GM12874 (cell line): ENCODE data around the gene TDRD3.

Experiments used
- TF ChIP-seq, protein P1 (sequence below): IDR thresholded peaks from 2 replicates; pipeline ENCODE4 v1.5.1; 2011; ENCODE audit warnings: low read depth, mild to moderate bottlenecking, control low read depth, low read length, moderate library complexity; ENCODE audit not compliant: insufficient read depth

The TDRD3 gene

DNA sequence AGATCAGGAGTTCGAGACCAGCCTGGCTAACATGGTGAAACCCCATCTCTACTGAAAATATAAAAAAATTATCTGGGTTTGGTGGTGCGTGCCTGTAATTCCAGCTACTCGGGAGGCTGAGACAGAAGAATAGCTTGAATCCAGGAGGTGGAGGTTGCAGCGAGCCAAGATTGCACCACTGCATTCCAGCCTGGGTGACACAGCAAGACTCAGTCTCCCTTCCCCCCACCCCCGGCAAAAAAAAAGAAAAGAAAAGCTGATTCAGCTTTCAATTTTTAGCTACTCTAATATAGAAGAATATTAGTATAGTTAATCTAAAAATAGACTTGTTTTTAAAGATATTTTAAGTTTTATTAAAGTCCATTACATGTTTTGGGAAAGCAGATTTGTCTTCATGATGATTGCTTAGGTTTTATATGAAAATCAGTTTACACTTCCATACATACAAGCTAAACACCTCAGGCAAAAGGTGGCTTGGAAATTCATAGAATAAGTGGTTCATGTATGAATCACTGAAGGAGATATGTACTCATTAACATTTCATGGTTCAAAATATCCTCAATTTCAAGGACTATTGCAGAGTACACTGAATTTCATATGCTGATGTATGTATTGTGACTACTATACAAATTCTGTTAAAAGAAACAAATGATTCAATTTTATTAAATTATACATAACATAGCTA lies 165.2 kb downstream of the TDRD3 start:
- TF ChIP-seq, protein P1, sequence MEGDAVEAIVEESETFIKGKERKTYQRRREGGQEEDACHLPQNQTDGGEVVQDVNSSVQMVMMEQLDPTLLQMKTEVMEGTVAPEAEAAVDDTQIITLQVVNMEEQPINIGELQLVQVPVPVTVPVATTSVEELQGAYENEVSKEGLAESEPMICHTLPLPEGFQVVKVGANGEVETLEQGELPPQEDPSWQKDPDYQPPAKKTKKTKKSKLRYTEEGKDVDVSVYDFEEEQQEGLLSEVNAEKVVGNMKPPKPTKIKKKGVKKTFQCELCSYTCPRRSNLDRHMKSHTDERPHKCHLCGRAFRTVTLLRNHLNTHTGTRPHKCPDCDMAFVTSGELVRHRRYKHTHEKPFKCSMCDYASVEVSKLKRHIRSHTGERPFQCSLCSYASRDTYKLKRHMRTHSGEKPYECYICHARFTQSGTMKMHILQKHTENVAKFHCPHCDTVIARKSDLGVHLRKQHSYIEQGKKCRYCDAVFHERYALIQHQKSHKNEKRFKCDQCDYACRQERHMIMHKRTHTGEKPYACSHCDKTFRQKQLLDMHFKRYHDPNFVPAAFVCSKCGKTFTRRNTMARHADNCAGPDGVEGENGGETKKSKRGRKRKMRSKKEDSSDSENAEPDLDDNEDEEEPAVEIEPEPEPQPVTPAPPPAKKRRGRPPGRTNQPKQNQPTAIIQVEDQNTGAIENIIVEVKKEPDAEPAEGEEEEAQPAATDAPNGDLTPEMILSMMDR, result no peak

DNA sequence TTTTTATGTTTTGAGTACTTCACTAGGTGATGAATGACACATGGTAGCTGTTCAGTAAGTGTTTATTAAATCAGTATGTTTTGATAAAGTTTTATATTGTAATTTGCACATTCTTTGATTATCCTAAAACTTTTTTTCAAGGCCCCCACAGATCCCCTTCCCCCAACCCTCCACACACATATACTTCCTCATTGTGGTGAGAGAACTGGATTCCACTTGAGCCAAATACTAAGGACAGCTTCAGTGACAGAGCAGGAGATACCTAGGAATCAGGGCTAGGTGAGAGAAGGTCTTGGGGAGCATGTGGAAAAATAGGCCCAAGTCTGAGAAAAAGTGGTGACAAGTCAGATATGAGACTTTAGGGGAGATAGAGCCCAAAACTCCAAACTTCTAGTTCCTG lies 174.6 kb downstream of the TDRD3 start:
- TF ChIP-seq, protein P1, result no peak

DNA sequence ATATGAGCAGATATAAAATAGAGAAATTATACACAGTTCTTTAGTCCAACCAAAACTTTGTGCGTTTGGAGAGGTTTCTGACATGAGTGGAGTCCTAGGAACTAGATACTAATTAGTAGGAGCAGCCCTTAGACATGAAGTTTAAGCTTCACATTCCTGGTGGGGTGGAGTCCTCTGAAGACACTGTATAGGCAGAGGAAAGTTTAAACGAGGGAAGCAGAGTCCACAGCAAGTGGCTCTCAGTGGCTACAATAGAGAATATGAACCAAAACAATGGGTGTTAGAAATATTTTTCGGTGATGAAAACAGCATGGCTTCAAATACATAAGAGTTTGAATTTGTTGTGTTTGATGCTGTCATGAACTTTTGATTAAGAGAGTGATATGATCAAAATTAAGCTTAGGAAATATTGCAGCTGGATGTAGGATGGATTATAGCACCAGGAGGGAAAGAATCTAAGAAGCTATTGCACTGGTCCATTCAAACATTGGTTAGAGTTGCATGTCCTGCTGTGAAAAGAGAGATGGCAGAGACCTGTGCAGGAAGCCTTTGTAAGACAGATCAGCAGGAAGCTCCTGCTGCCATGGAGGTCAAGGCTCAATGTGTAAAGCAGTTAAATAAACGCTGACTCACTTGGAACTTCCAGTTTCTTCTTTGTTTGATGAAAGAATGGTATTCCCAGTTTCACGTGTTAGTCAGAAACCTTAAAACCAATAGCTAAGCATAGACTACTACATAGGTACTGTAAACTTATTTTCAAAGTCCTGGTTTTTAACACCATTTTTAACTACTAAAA lies 175.2 kb downstream of the TDRD3 start:
- TF ChIP-seq, protein P1, result no peak

DNA sequence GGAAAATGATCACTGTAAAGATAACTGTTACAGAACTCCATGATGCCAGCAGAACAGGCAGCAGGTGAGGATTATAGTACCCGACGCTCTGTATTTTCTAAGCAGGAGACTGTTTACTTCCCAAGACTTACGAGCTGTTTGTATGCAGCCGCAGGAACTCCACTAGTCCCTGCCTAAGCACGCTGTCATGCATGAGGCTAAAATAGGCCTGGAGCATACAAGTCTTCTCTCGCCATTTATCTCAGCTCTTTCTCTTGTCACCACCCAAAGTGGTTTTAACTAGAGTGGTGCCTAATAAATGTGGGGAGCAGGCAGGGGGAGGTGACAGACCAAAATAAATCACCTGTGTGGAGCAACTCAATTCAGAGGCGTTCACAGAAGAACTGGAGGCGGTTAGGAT lies 175.8 kb downstream of the TDRD3 start:
- TF ChIP-seq, protein P1, result no peak

DNA sequence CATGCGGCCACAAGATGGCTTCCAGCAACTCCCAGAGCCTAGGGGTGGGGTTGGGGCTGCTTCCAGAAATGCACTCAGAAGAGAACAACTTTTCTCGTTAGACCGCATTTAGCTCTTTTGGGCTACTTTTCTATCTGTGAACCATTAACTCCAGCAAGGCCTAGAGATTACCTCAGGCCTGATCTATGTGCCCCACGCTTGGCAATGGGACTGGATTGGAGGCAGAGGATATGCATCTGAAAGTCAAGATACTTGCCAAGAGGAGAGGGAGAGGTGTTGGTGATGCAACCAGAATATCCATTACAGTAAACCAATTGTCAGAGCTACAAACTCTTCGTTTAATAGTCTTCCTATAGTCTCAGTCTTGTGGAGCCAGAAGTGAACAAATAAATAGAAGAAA lies 177.7 kb downstream of the TDRD3 start:
- TF ChIP-seq, protein P1, result no peak

DNA sequence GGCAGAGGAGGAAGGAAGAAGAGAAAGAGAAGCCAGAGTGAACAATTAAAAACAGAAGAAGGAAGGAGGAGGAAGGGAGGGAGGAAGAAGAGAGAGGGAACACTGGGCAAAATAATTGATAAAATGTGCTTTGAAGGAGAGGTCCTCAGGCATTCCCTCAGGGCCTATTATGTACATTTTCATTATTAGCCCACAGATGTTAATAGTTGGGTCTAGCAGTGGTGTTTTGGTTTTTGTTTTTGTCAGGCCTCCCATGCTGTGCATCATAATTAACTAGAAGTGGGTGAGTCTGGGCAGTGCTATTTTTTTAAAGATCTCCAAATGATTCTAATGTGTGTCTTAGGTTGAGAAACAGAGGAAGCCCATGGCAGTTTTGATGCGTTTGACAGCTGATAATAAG lies 178.1 kb downstream of the TDRD3 start:
- TF ChIP-seq, protein P1, result no peak

DNA sequence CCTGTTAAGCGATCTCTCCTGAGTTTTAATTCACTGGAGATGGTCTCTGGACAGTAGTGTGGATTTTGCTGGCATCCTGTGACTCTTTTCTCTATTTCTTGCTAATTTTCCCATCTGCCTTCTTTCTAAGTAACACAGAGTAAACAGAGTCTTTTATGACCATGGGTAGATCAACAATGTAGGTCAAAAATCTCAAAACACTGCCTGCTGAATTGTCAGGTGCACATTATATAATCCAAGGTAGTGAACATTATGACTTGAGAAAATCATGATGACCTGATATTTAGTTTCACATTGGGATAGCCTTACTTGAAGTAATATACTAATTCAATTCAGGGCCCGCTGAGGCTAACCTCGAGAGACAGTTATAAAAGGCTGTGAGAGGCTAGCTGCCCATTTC lies 180.7 kb downstream of the TDRD3 start:
- TF ChIP-seq, protein P1, result no peak
